Measurements from ENCODE around the gene TGFBI. TPM values are rescaled to one million over a fixed set of nuclear protein-coding genes. Genes with fewer than 3 reads are reported as not detected.

Gene TGFBI
- polyA plus RNA-seq, 3 donors = 480 to 653 (median 565) TPM

GRCh38 chr5:135991429-135991828 lies 37.4 kb upstream of the TGFBI start:
- H3K79me2 ChIP-seq (ENCODE audit: insufficient read depth, low read length) = no peaks in the 10 kb centered on the region
- Mint-ChIP-seq H3K4me3 (peak overlapping the region in 1 of 2 donors; percentile 5), H3K27me3 (ENCODE audit: low read depth in 3 of 3) (peaks cover 3 to 21% (median 10%) of the 10 kb centered on the region in 3 donors), H3K4me1 (peaks cover 17% of the 10 kb centered on the region), H3K27ac (no peak overlapping the region), H3K9me3 (no peaks in the 10 kb centered on the region), H3K36me3 (peaks cover 0 to 3% of the 10 kb centered on the region in 2 donors)
- peaks cover 8 to 17% of the 10 kb centered on the region in 2 donors for H3K4me1 ChIP-seq (ENCODE audit: control insufficient read depth in 1 of 2, insufficient read depth in 2 of 2, low read length in 2 of 2)
- DNase-seq = no peak
- no peaks in the 10 kb centered on the region for H3K36me3 ChIP-seq (replicated peaks in 1 of 2; ENCODE audit: control insufficient read depth in 1 of 2, insufficient read depth in 2 of 2, low read length in 2 of 2)
- H3K4me3 ChIP-seq (replicated peaks in 1 of 3; ENCODE audit: low read depth in 2 of 3, low read length in 3 of 3) = no peak overlapping the region
- H3K27me3 ChIP-seq (ENCODE audit: control insufficient read depth in 2 of 2, insufficient read depth in 2 of 2, low read length in 2 of 2) = no peaks in the 10 kb centered on the region
- H4K20me1 ChIP-seq (ENCODE audit: insufficient read depth, low read length) = no peaks in the 10 kb centered on the region
- H3K4me2 ChIP-seq (replicated peaks; ENCODE audit: extremely low read depth, low read length, poor library complexity, severe bottlenecking) = no peak overlapping the region
- TF ChIP-seq CTCF (IDR thresholded peaks at IDR 0.05) = no peak
- intact Hi-C loops (cut with micrococcal nuclease) = loop anchor here in 1 of 2 donors (5.0 kb wide), 1 partner anchor 36 kb away; the partner anchor contains the start of gene TGFBI
- no peaks in the 10 kb centered on the region for H3K9me3 ChIP-seq (replicated peaks in 1 of 2; ENCODE audit: control insufficient read depth in 1 of 2, insufficient read depth in 1 of 2, low read length in 2 of 2)
- H3K27ac ChIP-seq (ENCODE audit: low read depth in 1 of 2, low read length in 2 of 2) = no peak overlapping the region
- H2AFZ ChIP-seq (ENCODE audit: insufficient read depth, low read depth, low read length, poor library complexity, severe bottlenecking) = no peak overlapping the region
- WGBS (ENCODE audit: insufficient coverage) = 93% methylated on average over 2 of the region's 6 CpGs
- no peak overlapping the region for H3K9ac ChIP-seq (ENCODE audit: insufficient read depth, low read length, poor library complexity, severe bottlenecking)

DNA sequence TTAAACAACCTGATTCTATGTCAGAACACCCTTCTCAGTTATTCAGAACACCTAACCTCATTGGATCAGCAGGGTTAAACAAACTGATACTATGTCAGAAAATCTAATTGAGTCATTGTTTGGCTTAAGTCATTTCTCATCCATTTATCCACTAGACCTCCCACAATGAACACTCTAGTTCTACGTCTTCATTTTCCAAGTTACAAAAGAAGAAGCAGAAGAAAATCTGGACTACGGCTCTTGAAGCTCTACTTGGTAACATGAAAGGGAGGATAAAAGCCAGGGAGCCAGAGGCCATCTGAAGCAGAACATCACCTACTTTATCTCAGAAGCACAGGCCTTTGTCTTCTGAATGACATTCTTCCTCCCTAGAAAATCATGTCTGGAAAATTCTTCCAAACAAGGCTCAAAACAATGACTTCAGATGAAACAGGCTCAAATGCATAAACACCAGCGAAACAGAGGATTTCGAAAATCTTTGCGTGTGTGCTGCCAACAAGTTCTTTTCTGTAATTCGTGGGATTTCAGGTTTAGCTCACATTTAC lies 35.4 kb upstream of the TGFBI start:
- Mint-ChIP-seq H3K27me3 (ENCODE audit: low read depth in 3 of 3) (peaks cover 3 to 21% (median 7%) of the 10 kb centered on the region in 3 donors), H3K4me3 (no peak overlapping the region), H3K9me3 (no peaks in the 10 kb centered on the region), H3K4me1 (peaks cover 30% of the 10 kb centered on the region), H3K27ac (peak overlapping the region in 1 of 7 donors; percentile 42), H3K36me3 (peaks cover 0 to 3% of the 10 kb centered on the region in 2 donors)
- H2AFZ ChIP-seq (ENCODE audit: insufficient read depth, low read depth, low read length, poor library complexity, severe bottlenecking) = no peak overlapping the region
- no peak overlapping the region for H3K4me2 ChIP-seq (replicated peaks; ENCODE audit: extremely low read depth, low read length, poor library complexity, severe bottlenecking)
- intact Hi-C loops (cut with micrococcal nuclease) = loop anchor here in 1 of 2 donors (5.0 kb wide), 1 partner anchor 34 kb away; the partner anchor contains the start of gene TGFBI
- H3K4me3 ChIP-seq (replicated peaks in 1 of 3; ENCODE audit: low read depth in 2 of 3, low read length in 3 of 3) = no peak overlapping the region
- H3K79me2 ChIP-seq (ENCODE audit: insufficient read depth, low read length) = no peaks in the 10 kb centered on the region
- TF ChIP-seq CTCF (IDR thresholded peaks at IDR 0.05) = no peak
- no peaks in the 10 kb centered on the region for H3K9me3 ChIP-seq (replicated peaks in 1 of 2; ENCODE audit: control insufficient read depth in 1 of 2, insufficient read depth in 1 of 2, low read length in 2 of 2)
- no peak overlapping the region for H3K27ac ChIP-seq (ENCODE audit: low read depth in 1 of 2, low read length in 2 of 2)
- no peaks in the 10 kb centered on the region for H4K20me1 ChIP-seq (ENCODE audit: insufficient read depth, low read length)
- no peak for DNase-seq
- H3K9ac ChIP-seq (ENCODE audit: insufficient read depth, low read length, poor library complexity, severe bottlenecking) = no peak overlapping the region
- WGBS (ENCODE audit: insufficient coverage) = 96% methylated on average over 4 of the region's 6 CpGs
- no peaks in the 10 kb centered on the region for H3K36me3 ChIP-seq (replicated peaks in 1 of 2; ENCODE audit: control insufficient read depth in 1 of 2, insufficient read depth in 2 of 2, low read length in 2 of 2)
- H3K27me3 ChIP-seq (ENCODE audit: control insufficient read depth in 2 of 2, insufficient read depth in 2 of 2, low read length in 2 of 2) = no peaks in the 10 kb centered on the region
- H3K4me1 ChIP-seq (ENCODE audit: control insufficient read depth in 1 of 2, insufficient read depth in 2 of 2, low read length in 2 of 2) = peaks cover 15 to 34% of the 10 kb centered on the region in 2 donors
